ENCODE results near the gene NME7.

NME7 gene

GRCh38 chr1:169163059-169163458, 204.5 kb downstream of the NME7 start:
- FAIRE-seq (peak; percentile 52), DNase-seq (ENCODE audit: insufficient read length, low spot score) (no peak)

- DNase-seq (ENCODE audit: insufficient read length, low spot score) (no peak), FAIRE-seq (peak; percentile 83)
These were observed 206.0 kb downstream of the NME7 start for GRCh38 chr1:169161496-169162194.

GRCh38 chr1:169160845-169161495, 206.6 kb downstream of the NME7 start:
- FAIRE-seq (no peak), DNase-seq (ENCODE audit: insufficient read length, low spot score) (no peak)

- FAIRE-seq, result no peak
These were observed 211.0 kb downstream of the NME7 start for GRCh38 chr1:169156580-169156979.

GRCh38 chr1:169155675-169156074, 211.9 kb downstream of the NME7 start:
- FAIRE-seq, result no peak
- DNase-seq (ENCODE audit: insufficient read length, low spot score), result no peak

More at GRCh38 chr1:169156580-169156979, 211.0 kb downstream of the NME7 start:
- DNase-seq (ENCODE audit: insufficient read length, low spot score), result no peak

GRCh38 chr1:169151338-169151837, 216.2 kb downstream of the NME7 start:
- DNase-seq (ENCODE audit: insufficient read length, low spot score) (no peak), FAIRE-seq (no peak)

- DNase-seq (ENCODE audit: insufficient read length, low spot score) (no peak), FAIRE-seq (no peak)
These were observed 216.8 kb downstream of the NME7 start for GRCh38 chr1:169150641-169151337.

GRCh38 chr1:169149555-169150286, 217.9 kb downstream of the NME7 start:
- DNase-seq (ENCODE audit: insufficient read length, low spot score) (no peak), FAIRE-seq (no peak)

- DNase-seq (ENCODE audit: insufficient read length, low spot score) (peak; percentile 9), FAIRE-seq (peak; percentile 94)
These were observed 218.9 kb downstream of the NME7 start for GRCh38 chr1:169148472-169149252.

GRCh38 chr1:169146576-169147214, 220.9 kb downstream of the NME7 start:
- no peak for DNase-seq (ENCODE audit: insufficient read length, low spot score)
- no peak for FAIRE-seq

- FAIRE-seq (no peak), DNase-seq (ENCODE audit: insufficient read length, low spot score) (no peak)
These were observed 222.5 kb downstream of the NME7 start for GRCh38 chr1:169144941-169145626.

GRCh38 chr1:169143984-169144383, 223.6 kb downstream of the NME7 start:
- FAIRE-seq, result no peak
- DNase-seq (ENCODE audit: insufficient read length, low spot score), result no peak

- FAIRE-seq, result no peak
- no peak for DNase-seq (ENCODE audit: insufficient read length, low spot score)
These were observed 224.3 kb downstream of the NME7 start for GRCh38 chr1:169143346-169143745.

GRCh38 chr1:169142129-169142528, 225.5 kb downstream of the NME7 start:
- FAIRE-seq (no peak), DNase-seq (ENCODE audit: insufficient read length, low spot score) (no peak)

GRCh38 chr1:169141356-169141755, 226.2 kb downstream of the NME7 start:
- DNase-seq (ENCODE audit: insufficient read length, low spot score) (no peak), FAIRE-seq (no peak)

GRCh38 chr1:169138866-169139670, 228.5 kb downstream of the NME7 start:
- DNase-seq (ENCODE audit: insufficient read length, low spot score) (peak; percentile 31), FAIRE-seq (peak; percentile 87)

- FAIRE-seq, result peak; percentile 26
- DNase-seq (ENCODE audit: insufficient read length, low spot score), result no peak
These were observed 230.2 kb downstream of the NME7 start for GRCh38 chr1:169137357-169137756.

- FAIRE-seq, result no peak
- DNase-seq (ENCODE audit: insufficient read length, low spot score), result no peak
These were observed 233.6 kb downstream of the NME7 start for GRCh38 chr1:169133801-169134502.

Data from GM19239 (cell line).